Pancreas (tissue), 10 donors: Measurements from ENCODE around the gene CILP. TPM values are rescaled to one million over a fixed set of nuclear protein-coding genes. Genes with fewer than 3 reads are reported as not detected.
"Not testable (repeated sequence)": the region's sequence is repeated elsewhere in the genome, so short reads cannot be mapped to it uniquely, and the experiment has no call there.

Experiments used
- ATAC-seq, 4 donors: fragments of 200-7000 bp; cut with Tn5 transposase; one replicate each; pipeline versions ENCODE4 v1.8.0 to v1.9.1; 2020; ENCODE audit warnings: mild to moderate bottlenecking in 4 of 4, moderate library complexity in 4 of 4
- DNase-seq, 6 donors: peaks; one replicate each; pipeline ENCODE4 v3.0.0-alpha.2; 2020
- FAIRE-seq: peaks from 2 replicates; lab custom pipeline; 2012; peaks lifted over from hg19 to GRCh38; lab: Jason Lieb, UNC
- H3K27ac ChIP-seq, 4 donors: fragments of 200-600 bp; sonication (generic); 1 replicate in 3 of 4; 2 replicates in 1 of 4; pipeline versions ENCODE4 v1.5.0 to v1.8.0; 2020
- H3K27me3 ChIP-seq, 4 donors: fragments of 200-600 bp; one replicate each; pipeline ENCODE4 v1.8.0; 2021
- H3K36me3 ChIP-seq, 3 donors: fragments of 200-600 bp; sonication (generic) in 1 of 3; one replicate each; pipeline versions ENCODE4 v1.5.0 to v1.8.0; 2020 to 2021
- H3K4me1 ChIP-seq, 3 donors: fragments of 200-600 bp; one replicate each; pipeline ENCODE4 v1.8.0; 2021
- H3K4me3 ChIP-seq, 4 donors: fragments of 200-600 bp; sonication (generic) in 2 of 4; one replicate each; pipeline versions ENCODE4 v1.5.0 to v1.8.0; 2020 to 2021
- H3K9me3 ChIP-seq, 4 donors: fragments of 200-600 bp; one replicate each; pipeline ENCODE4 v1.8.0; 2021
- WGBS, 2 donors: extraction: QIAGEN DNeasy Blood & Tissue Kit; methylation state at CpG; one replicate each; pipeline ENCODE4 v1.1.7; 2013; 5-methylcytosine and 5-hydroxymethylcytosine counted together
- intact Hi-C, 3 donors: fragments of 100-400 bp; cut with DNase I; formaldehyde crosslinking; loops; one replicate each; pipeline versions ENCODE4 v1.11.1 to v1.14.2; 2022
- polyA plus RNA-seq, 2 donors: library from polyadenylated mRNA; stranded (reverse); fragments of 200-250 nt; gene quantifications; one replicate each; pipeline ENCODE4 v1.2.3, GENCODE V29; 2013
- total RNA-seq, 6 donors: library from RNA; stranded (reverse); fragmentation: NEBNext Ultra II Directional in 4 of 6; extraction: Animal tissue kit (Norgen Biotek cat#: 25700) in 4 of 6; gene quantifications; one replicate each; pipeline versions ENCODE4 v1.2.1 to v1.2.4, GENCODE V29; 2021 to 2023
- TF ChIP-seq, protein P1 (sequence below), 4 donors: fragments of 200-600 bp; sonication (generic) in 3 of 4; IDR thresholded peaks; one replicate each; pipeline versions ENCODE4 v1.5.0 to v1.8.0; 2021; ENCODE audit warnings: antibody characterized with exemption in 4 of 4
- donor health status: healthy with polysubstance abuse.
- donor health status: DM: no; HTN: no; CAD: no; lungs with moderate emphysema.
- donor health status: DM: no; HTN: no; CAD: no.
- donor health status: control.
- donor health status: control.
- donor health status: Bipolar disorder and iron deficiency.
- donor health status: DM: yes; HTN: yes; CAD: no.
- donor health status: DM: no; HTN: no; CAD: no.
- donor health status: DM: no; HTN: no; CAD: no.
- donor health status: DM: yes; HTN: yes; CAD: no.

CILP gene
- total and polyA plus RNA-seq, 8 donors, result 0.28 to 20.7 (median 1.1) TPM

GRCh38 chr15:65184305-65184867, 26.9 kb downstream of the CILP start:
- Histone ChIP-seq H3K27ac (peak overlapping the region; percentile 77 to 96 (median 90)), H3K4me1 (peaks cover 6 to 21% (median 11%) of the 10 kb centered on the region in 3 donors), H3K9me3 (no peaks in the 10 kb centered on the region), H3K36me3 (no peaks in the 10 kb centered on the region), H3K27me3 (no peaks in the 10 kb centered on the region), H3K4me3 (peak overlapping the region; percentile 75 to 93 (median 86))
- TF ChIP-seq, protein P1, sequence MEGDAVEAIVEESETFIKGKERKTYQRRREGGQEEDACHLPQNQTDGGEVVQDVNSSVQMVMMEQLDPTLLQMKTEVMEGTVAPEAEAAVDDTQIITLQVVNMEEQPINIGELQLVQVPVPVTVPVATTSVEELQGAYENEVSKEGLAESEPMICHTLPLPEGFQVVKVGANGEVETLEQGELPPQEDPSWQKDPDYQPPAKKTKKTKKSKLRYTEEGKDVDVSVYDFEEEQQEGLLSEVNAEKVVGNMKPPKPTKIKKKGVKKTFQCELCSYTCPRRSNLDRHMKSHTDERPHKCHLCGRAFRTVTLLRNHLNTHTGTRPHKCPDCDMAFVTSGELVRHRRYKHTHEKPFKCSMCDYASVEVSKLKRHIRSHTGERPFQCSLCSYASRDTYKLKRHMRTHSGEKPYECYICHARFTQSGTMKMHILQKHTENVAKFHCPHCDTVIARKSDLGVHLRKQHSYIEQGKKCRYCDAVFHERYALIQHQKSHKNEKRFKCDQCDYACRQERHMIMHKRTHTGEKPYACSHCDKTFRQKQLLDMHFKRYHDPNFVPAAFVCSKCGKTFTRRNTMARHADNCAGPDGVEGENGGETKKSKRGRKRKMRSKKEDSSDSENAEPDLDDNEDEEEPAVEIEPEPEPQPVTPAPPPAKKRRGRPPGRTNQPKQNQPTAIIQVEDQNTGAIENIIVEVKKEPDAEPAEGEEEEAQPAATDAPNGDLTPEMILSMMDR (IDR thresholded peaks at IDR 0.05), result no peak
- FAIRE-seq (no peak), DNase-seq (peak; percentile 50 to 79 (median 56)), ATAC-seq (peak; percentile 42 to 53 (median 48))
- intact Hi-C loops, result no loop called here
- WGBS, 2 donors, result 0% methylated on average over 33 of the region's 33 CpGs

DNA sequence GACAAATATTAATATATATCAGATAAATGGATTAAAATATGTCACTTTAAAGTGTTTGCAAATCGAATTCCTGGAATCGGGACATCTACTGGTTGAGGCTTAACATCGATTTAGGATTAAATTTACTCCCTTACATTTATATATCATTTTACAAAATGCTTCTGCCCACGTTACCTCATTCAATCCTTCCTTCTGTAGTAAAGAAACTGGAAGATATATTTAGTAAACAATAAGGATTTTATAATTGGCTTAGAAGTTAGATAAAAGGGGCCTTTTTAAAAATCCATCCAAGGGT, 27.5 kb downstream of the CILP start:
- no peak for FAIRE-seq
- H3K27me3 ChIP-seq, result no peaks in the 10 kb centered on the region
- ATAC-seq, result no peak
- no peaks in the 10 kb centered on the region for H3K9me3 ChIP-seq
- peaks cover 0 to under 1% (median 0%) of the 10 kb centered on the region in 3 donors for H3K36me3 ChIP-seq
- 1 to 2% methylated on average over 4 of the region's 4 CpGs for WGBS, 2 donors
- H3K4me3 ChIP-seq, result peak overlapping the region; percentile 75 to 93 (median 86)
- peaks cover 6 to 27% (median 11%) of the 10 kb centered on the region in 3 donors for H3K4me1 ChIP-seq
- H3K27ac ChIP-seq, result peak overlapping the region; percentile 77 to 96 (median 90)
- TF ChIP-seq, protein P1 (IDR thresholded peaks at IDR 0.05), result no peak
- intact Hi-C loops, result no loop called here
- no peak for DNase-seq

- intact Hi-C loops, result no loop called here
- ATAC-seq (no peak), FAIRE-seq (no peak), DNase-seq (no peak)
- 76% methylated on average over 4 of the region's 4 CpGs for WGBS, 2 donors
- TF ChIP-seq, protein P1 (IDR thresholded peaks at IDR 0.05), result no peak
- Histone ChIP-seq H3K4me3 (no peak overlapping the region), H3K27me3 (no peaks in the 10 kb centered on the region), H3K36me3 (peaks cover 0 to 13% (median 0%) of the 10 kb centered on the region in 3 donors), H3K4me1 (peaks cover 6 to 34% (median 11%) of the 10 kb centered on the region in 3 donors), H3K9me3 (no peaks in the 10 kb centered on the region), H3K27ac (no peak overlapping the region)
Observed at GRCh38 chr15:65182538-65182937, 28.7 kb downstream of the CILP start.

DNA sequence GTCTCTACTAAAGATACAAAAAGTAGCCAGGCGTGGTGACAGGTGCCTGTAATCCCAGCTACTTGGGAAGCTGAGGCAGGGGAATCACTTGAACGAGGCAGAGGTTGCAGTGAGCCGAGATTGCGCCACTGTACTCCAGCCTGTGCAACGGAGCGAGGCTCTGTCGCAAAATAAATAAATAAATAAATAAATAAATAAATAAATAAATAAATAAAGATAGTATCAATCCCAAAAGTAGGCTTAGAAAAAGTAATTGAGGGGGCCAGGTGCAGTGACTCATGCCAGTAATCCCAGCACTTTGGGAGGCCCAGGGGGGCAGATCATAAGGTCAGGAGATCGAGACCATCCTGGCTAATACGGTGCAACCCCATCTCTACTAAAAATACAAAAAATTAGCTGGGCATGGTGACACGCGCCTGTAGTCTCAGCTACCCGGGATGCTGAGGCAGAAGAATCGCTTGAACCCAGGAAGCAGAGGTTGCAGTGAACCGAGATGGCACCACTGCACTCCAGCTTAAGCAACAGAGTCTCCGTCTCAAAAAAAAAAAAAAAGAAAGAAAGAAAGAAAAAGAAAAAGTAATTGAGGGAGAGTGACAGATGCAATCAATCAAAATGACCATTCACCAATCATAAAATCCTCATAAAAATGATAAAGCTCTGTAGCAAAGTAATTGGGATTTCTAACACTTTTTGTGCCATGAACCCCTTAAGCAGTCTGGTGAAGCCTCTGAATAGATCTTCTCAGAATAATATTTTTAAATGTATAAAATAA, 29.5 kb downstream of the CILP start:
- H3K4me3 ChIP-seq, H3K27me3 ChIP-seq, ATAC-seq, FAIRE-seq, H3K27ac ChIP-seq, DNase-seq, intact Hi-C loops, H3K9me3 ChIP-seq: not testable (repeated sequence)
- 90 to 95% methylated on average over 15 of the region's 15 CpGs for WGBS, 2 donors
- Histone ChIP-seq H3K36me3 (peaks cover 0 to 21% (median 1%) of the 10 kb centered on the region in 3 donors), H3K4me1 (peaks cover 6 to 34% (median 11%) of the 10 kb centered on the region in 3 donors)

DNA sequence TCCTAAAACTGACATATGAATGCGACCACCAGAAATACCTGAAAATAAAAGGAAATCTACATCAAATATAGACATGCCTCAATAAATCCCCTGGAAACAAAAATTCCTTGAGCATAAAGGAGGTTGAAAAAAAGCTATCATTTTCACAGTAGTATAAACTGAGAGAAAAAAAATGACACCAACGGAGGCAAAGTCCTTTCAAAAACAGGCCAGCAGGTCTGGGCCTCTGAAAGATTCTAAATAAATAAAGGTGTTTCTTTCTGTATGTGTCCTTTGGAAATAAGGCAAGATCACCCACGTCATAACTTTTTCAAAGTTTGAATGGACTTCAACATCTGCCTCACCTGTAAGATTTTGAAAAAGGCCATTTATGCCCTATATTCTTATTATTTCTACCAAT, 31.1 kb downstream of the CILP start:
- 86 to 95% methylated on average over 3 of the region's 3 CpGs for WGBS, 2 donors
- no peak overlapping the region for H3K27ac ChIP-seq
- peaks cover 0 to 24% (median 5%) of the 10 kb centered on the region in 3 donors for H3K36me3 ChIP-seq
- ATAC-seq, result no peak
- H3K4me3 ChIP-seq, result no peak overlapping the region
- no peak for FAIRE-seq
- intact Hi-C loops, result no loop called here
- H3K4me1 ChIP-seq, result peaks cover 6 to 34% (median 11%) of the 10 kb centered on the region in 3 donors
- H3K27me3 ChIP-seq, result no peaks in the 10 kb centered on the region
- no peaks in the 10 kb centered on the region for H3K9me3 ChIP-seq
- DNase-seq, result no peak
- TF ChIP-seq, protein P1 (IDR thresholded peaks at IDR 0.05), result no peak
